ENCODE data around the gene SERP1.
A peak's percentile ranks its signal among the peaks of the same experiment; 100 is the strongest.
"Not testable (repeated sequence)": the region's sequence is repeated elsewhere in the genome, so short reads cannot be mapped to it uniquely, and the experiment has no call there.

Gene SERP1

GRCh38 chr3:150538324-150539208 is 7.7 kb downstream of the SERP1 start:
- DNase-seq: no peak

GRCh38 chr3:150535204-150535603 is 11.1 kb downstream of the SERP1 start:
- no peak for DNase-seq

- no peak for DNase-seq
Observed at GRCh38 chr3:150531775-150532174, 14.5 kb downstream of the SERP1 start.

GRCh38 chr3:150528354-150528797 is 17.9 kb downstream of the SERP1 start:
- peak; percentile 71 for DNase-seq

- no peak for DNase-seq
Observed at GRCh38 chr3:150527464-150528255, 18.6 kb downstream of the SERP1 start.

- no peak for DNase-seq
Observed at GRCh38 chr3:150523538-150523937, 22.8 kb downstream of the SERP1 start.

- DNase-seq: no peak
Observed at GRCh38 chr3:150521463-150521862, 24.8 kb downstream of the SERP1 start.

- no peak for DNase-seq
Observed at GRCh38 chr3:150520408-150520807, 25.9 kb downstream of the SERP1 start.

GRCh38 chr3:150519026-150519425 is 27.3 kb downstream of the SERP1 start:
- DNase-seq: no peak

GRCh38 chr3:150515210-150515609 is 31.1 kb downstream of the SERP1 start:
- no peak for DNase-seq

- DNase-seq: no peak
Observed at GRCh38 chr3:150511122-150511821, 35.0 kb downstream of the SERP1 start.

GRCh38 chr3:150509780-150510179 is 36.5 kb downstream of the SERP1 start:
- DNase-seq: no peak

- no peak for DNase-seq
Observed at GRCh38 chr3:150508401-150508800, 37.9 kb downstream of the SERP1 start.

- no peak for DNase-seq
Observed at GRCh38 chr3:150504483-150504882, 41.8 kb downstream of the SERP1 start.

GRCh38 chr3:150503402-150504099 is 42.7 kb downstream of the SERP1 start:
- peak; percentile 22 for DNase-seq

GRCh38 chr3:150500960-150501359 is 45.3 kb downstream of the SERP1 start:
- not testable (repeated sequence) for DNase-seq

- peak; percentile 55 for DNase-seq
Observed at GRCh38 chr3:150497956-150498355, 48.3 kb downstream of the SERP1 start.

GRCh38 chr3:150495563-150496168 is 50.6 kb downstream of the SERP1 start:
- peak; percentile 81 for DNase-seq

GRCh38 chr3:150495149-150495548 is 51.1 kb downstream of the SERP1 start:
- peak; percentile 56 for DNase-seq

GRCh38 chr3:150494411-150494977 is 51.8 kb downstream of the SERP1 start:
- DNase-seq: no peak
